ENCODE measurements around the gene MERTK. TPM values are rescaled to one million over a fixed set of nuclear protein-coding genes. Genes with fewer than 3 reads are reported as not detected.

The MERTK gene
- total and polyA plus RNA-seq, 9 donors: 3.2 to 6.3 (median 4.6) TPM

DNA sequence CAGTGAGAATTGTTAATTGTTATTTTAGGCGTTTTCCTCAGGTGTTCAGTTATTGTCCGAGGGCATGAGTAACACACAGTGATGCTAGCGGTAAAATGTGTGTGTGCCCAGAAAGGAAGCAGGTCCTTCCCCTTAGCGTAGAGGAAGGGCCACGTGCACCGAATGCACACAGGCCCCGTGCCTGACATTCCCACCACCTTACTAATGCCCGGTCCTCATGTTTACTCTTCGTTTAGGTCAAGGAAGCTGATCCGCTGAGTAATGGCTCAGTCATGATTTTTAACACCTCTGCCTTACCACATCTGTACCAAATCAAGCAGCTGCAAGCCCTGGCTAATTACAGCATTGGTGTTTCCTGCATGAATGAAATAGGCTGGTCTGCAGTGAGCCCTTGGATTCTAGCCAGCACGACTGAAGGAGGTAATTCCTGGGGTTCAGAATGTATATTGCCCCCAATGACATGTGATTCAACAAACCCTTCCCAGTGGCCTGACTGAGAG, 76.7 kb downstream of the MERTK start:
- DNase-seq: peak; percentile 32
- Histone ChIP-seq H3K27ac (ENCODE audit: low read length) (no peak overlapping the region), H3K4me1 (ENCODE audit: control insufficient read depth, insufficient read depth, low read length) (peaks cover 5% of the 10 kb centered on the region), H3K27me3 (ENCODE audit: control insufficient read depth, insufficient read depth, low read length) (no peaks in the 10 kb centered on the region), H3K4me3 (ENCODE audit: low read length) (no peak overlapping the region), H3K36me3 (ENCODE audit: control insufficient read depth, insufficient read depth, low read length) (no peaks in the 10 kb centered on the region), H3K9me3 (replicated peaks; ENCODE audit: control insufficient read depth, low read depth, low read length) (no peaks in the 10 kb centered on the region)
- no CpG with 5 or more reads among the region's 11 CpGs for WGBS (ENCODE audit: insufficient coverage)

- WGBS (ENCODE audit: insufficient coverage): 83% methylated on average over 3 of the region's 6 CpGs
- no peak for DNase-seq
- H3K4me1 ChIP-seq (ENCODE audit: control insufficient read depth, insufficient read depth, low read length): peaks cover 5% of the 10 kb centered on the region
- H3K27ac ChIP-seq (ENCODE audit: low read length): no peak overlapping the region
- H3K36me3 ChIP-seq (ENCODE audit: control insufficient read depth, insufficient read depth, low read length): no peaks in the 10 kb centered on the region
- H3K9me3 ChIP-seq (replicated peaks; ENCODE audit: control insufficient read depth, low read depth, low read length): no peaks in the 10 kb centered on the region
- no peak overlapping the region for H3K4me3 ChIP-seq (ENCODE audit: low read length)
- no peaks in the 10 kb centered on the region for H3K27me3 ChIP-seq (ENCODE audit: control insufficient read depth, insufficient read depth, low read length)
Measured at GRCh38 chr2:111975819-111976218, 77.4 kb downstream of the MERTK start.

GRCh38 chr2:111977240-111977639, 78.8 kb downstream of the MERTK start:
- Histone ChIP-seq H3K9me3 (replicated peaks; ENCODE audit: control insufficient read depth, low read depth, low read length) (no peaks in the 10 kb centered on the region), H3K4me3 (ENCODE audit: low read length) (no peak overlapping the region), H3K27ac (ENCODE audit: low read length) (no peak overlapping the region), H3K27me3 (ENCODE audit: control insufficient read depth, insufficient read depth, low read length) (no peaks in the 10 kb centered on the region), H3K36me3 (ENCODE audit: control insufficient read depth, insufficient read depth, low read length) (no peaks in the 10 kb centered on the region), H3K4me1 (ENCODE audit: control insufficient read depth, insufficient read depth, low read length) (peaks cover 5% of the 10 kb centered on the region)
- no peak for DNase-seq
- WGBS (ENCODE audit: insufficient coverage): no CpG with 5 or more reads among the region's 1 CpG

DNA sequence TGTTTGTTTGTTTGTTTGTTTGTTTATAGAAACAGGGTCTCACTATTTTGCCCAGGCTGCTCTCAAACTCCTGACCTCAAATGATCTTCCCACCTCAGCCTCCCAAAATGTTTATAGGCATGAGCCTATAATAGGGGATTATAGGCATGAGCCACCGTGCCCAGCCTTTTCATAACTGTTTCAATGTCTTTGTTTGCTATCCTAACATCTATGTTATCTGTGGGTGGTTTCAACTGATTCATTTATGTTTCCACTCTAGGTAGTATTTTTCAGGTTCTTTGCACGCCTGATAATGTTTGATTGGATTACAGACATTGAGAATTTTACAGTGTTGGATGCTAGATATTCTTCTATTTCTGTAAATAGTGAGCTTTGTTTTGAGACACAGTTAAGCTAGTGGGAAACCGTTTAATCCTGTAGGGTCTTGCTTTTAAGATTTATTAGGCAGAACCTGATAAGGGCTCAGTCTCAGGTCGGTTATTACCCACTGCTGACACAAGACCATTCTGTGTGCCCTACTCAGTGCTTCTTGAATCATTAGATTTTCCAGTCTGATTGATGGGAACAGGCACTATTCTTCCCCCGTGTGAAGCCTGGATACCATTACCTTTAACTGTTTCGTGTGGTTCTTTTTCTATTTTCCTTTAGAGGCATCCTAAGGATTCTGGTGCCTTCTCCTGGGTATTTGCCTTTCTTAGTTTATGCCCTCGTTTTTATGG, 80.2 kb downstream of the MERTK start:
- no peak overlapping the region for H3K27ac ChIP-seq (ENCODE audit: low read length)
- H3K36me3 ChIP-seq (ENCODE audit: control insufficient read depth, insufficient read depth, low read length): peaks cover 2% of the 10 kb centered on the region
- 25% methylated on average over 1 of the region's 7 CpGs for WGBS (ENCODE audit: insufficient coverage)
- no peaks in the 10 kb centered on the region for H3K27me3 ChIP-seq (ENCODE audit: control insufficient read depth, insufficient read depth, low read length)
- no peak overlapping the region for H3K4me3 ChIP-seq (ENCODE audit: low read length)
- no peak for DNase-seq
- H3K4me1 ChIP-seq (ENCODE audit: control insufficient read depth, insufficient read depth, low read length): no peaks in the 10 kb centered on the region
- H3K9me3 ChIP-seq (replicated peaks; ENCODE audit: control insufficient read depth, low read depth, low read length): no peaks in the 10 kb centered on the region

GRCh38 chr2:111981666-111982065, 83.3 kb downstream of the MERTK start:
- Histone ChIP-seq H3K9me3 (replicated peaks; ENCODE audit: control insufficient read depth, low read depth, low read length) (no peaks in the 10 kb centered on the region), H3K4me3 (ENCODE audit: low read length) (no peak overlapping the region), H3K36me3 (ENCODE audit: control insufficient read depth, insufficient read depth, low read length) (peaks cover 7% of the 10 kb centered on the region), H3K4me1 (ENCODE audit: control insufficient read depth, insufficient read depth, low read length) (no peaks in the 10 kb centered on the region), H3K27me3 (ENCODE audit: control insufficient read depth, insufficient read depth, low read length) (no peaks in the 10 kb centered on the region), H3K27ac (ENCODE audit: low read length) (no peak overlapping the region)
- 100% methylated on average over 2 of the region's 2 CpGs for WGBS (ENCODE audit: insufficient coverage)
- no peak for DNase-seq

- H3K4me3 ChIP-seq (ENCODE audit: low read length): no peak overlapping the region
- no peak for DNase-seq
- H3K27ac ChIP-seq (ENCODE audit: low read length): no peak overlapping the region
- H3K36me3 ChIP-seq (ENCODE audit: control insufficient read depth, insufficient read depth, low read length): peaks cover 7% of the 10 kb centered on the region
- 95% methylated on average over 5 of the region's 5 CpGs for WGBS (ENCODE audit: insufficient coverage)
- no peaks in the 10 kb centered on the region for H3K9me3 ChIP-seq (replicated peaks; ENCODE audit: control insufficient read depth, low read depth, low read length)
- no peaks in the 10 kb centered on the region for H3K27me3 ChIP-seq (ENCODE audit: control insufficient read depth, insufficient read depth, low read length)
- no peaks in the 10 kb centered on the region for H3K4me1 ChIP-seq (ENCODE audit: control insufficient read depth, insufficient read depth, low read length)
Measured at GRCh38 chr2:111982822-111983221, 84.4 kb downstream of the MERTK start.

DNA sequence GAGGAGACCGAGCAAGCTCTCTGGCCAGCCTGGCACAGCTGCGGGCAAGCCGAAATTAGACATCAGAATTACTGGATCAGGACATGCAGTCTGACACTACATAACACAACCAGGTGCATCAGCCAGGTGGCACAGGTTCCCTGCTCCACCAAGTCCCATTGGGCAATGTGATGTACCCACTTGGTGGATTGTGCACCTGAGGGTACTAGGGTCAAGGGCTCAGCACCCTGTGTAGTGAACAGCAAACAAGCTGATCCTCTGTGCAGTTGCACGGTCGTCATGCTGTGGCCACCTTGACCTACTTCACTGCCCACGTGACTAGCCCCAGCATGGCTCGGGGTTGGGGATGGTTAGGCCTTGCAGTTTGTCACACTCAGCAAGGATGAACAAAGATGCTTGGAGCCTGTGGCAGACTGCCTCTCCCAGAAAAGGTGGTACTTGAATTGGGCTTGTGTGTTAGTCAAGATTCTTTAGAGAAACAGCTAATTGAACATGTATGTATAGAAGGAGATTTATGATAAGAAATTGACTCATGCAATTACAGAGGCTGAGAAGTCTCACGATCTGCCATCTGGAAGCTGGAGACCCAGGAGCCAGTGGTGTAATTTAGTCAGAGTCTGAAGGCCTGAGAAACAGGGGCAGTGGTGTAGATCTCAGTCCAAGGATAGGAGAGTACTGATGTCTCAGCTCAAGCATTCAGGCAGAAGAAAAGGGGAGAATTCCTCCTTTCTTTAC, 85.2 kb downstream of the MERTK start:
- H3K27me3 ChIP-seq (ENCODE audit: control insufficient read depth, insufficient read depth, low read length): no peaks in the 10 kb centered on the region
- H3K4me3 ChIP-seq (ENCODE audit: low read length): no peak overlapping the region
- no peaks in the 10 kb centered on the region for H3K4me1 ChIP-seq (ENCODE audit: control insufficient read depth, insufficient read depth, low read length)
- no peak overlapping the region for H3K27ac ChIP-seq (ENCODE audit: low read length)
- no peak for DNase-seq
- H3K9me3 ChIP-seq (replicated peaks; ENCODE audit: control insufficient read depth, low read depth, low read length): no peaks in the 10 kb centered on the region
- WGBS (ENCODE audit: insufficient coverage): 80% methylated on average over 5 of the region's 8 CpGs
- H3K36me3 ChIP-seq (ENCODE audit: control insufficient read depth, insufficient read depth, low read length): peaks cover 7% of the 10 kb centered on the region

DNA sequence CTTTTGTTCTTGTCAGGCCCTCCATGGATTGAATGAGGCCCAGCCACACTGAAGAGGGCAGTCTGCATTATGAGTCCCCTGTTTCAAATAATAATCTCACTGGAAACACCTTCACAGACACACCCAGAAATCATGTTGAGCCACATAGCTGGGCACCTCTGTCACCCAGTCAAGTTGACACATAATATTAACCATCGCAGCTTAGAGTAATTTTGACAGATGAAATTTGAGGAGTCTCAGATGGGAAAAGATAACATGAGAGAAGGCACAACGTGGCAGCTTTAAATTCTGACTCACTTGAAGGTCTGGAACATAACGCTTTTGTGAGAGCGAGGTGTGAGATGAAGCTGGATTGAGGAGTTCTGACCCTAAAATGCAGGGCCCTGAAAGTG, 85.8 kb downstream of the MERTK start:
- H3K27ac ChIP-seq (ENCODE audit: low read length): no peak overlapping the region
- no peak overlapping the region for H3K4me3 ChIP-seq (ENCODE audit: low read length)
- 79% methylated on average over 3 of the region's 4 CpGs for WGBS (ENCODE audit: insufficient coverage)
- H3K4me1 ChIP-seq (ENCODE audit: control insufficient read depth, insufficient read depth, low read length): no peaks in the 10 kb centered on the region
- no peaks in the 10 kb centered on the region for H3K9me3 ChIP-seq (replicated peaks; ENCODE audit: control insufficient read depth, low read depth, low read length)
- peaks cover 7% of the 10 kb centered on the region for H3K36me3 ChIP-seq (ENCODE audit: control insufficient read depth, insufficient read depth, low read length)
- DNase-seq: no peak
- no peaks in the 10 kb centered on the region for H3K27me3 ChIP-seq (ENCODE audit: control insufficient read depth, insufficient read depth, low read length)

- peaks cover 7% of the 10 kb centered on the region for H3K36me3 ChIP-seq (ENCODE audit: control insufficient read depth, insufficient read depth, low read length)
- H3K27me3 ChIP-seq (ENCODE audit: control insufficient read depth, insufficient read depth, low read length): no peaks in the 10 kb centered on the region
- no peaks in the 10 kb centered on the region for H3K9me3 ChIP-seq (replicated peaks; ENCODE audit: control insufficient read depth, low read depth, low read length)
- H3K27ac ChIP-seq (ENCODE audit: low read length): no peak overlapping the region
- DNase-seq: no peak
- H3K4me1 ChIP-seq (ENCODE audit: control insufficient read depth, insufficient read depth, low read length): no peaks in the 10 kb centered on the region
- WGBS (ENCODE audit: insufficient coverage): no CpG with 5 or more reads among the region's 4 CpGs
- H3K4me3 ChIP-seq (ENCODE audit: low read length): no peak overlapping the region
Measured at GRCh38 chr2:111985514-111985913, 87.1 kb downstream of the MERTK start.

DNA sequence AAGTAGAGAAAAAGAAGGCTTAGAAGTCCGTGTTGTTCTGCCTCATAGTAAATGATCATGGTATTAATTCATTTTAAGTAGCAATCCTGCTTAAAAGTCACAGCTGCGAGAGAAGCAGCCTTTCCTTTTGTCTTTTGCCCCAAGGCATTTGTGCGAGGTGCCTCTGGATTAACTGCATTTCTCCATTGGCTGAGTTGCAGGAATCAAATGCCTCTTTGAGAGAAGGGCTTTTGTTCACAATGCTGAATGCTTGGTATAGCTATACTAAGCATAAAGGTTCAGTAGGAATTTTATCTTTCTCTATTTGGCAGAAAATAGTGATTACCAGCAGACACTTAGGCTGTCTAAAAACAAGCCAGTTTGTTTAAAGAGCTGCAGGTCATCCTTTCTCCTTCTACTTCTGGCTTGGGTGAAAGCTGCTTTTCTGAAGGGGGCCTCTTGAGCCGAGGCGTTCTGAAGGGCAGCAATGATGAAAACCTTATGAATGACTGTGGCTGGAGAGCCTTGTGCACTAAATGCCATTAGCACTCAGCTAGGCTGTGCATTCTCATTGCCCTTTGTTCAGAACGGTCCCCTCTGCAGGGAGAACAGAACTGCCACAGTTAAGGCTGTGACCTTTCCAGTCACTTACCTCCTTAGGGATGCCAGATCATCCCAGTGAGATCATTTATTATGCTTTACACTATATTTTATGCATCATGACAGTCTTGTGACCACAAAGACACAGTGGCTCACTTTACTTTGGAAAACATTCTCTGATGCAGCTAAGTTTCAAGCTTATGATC, 87.9 kb downstream of the MERTK start:
- Histone ChIP-seq H3K9me3 (replicated peaks; ENCODE audit: control insufficient read depth, low read depth, low read length) (no peaks in the 10 kb centered on the region), H3K27ac (ENCODE audit: low read length) (no peak overlapping the region), H3K27me3 (ENCODE audit: control insufficient read depth, insufficient read depth, low read length) (no peaks in the 10 kb centered on the region), H3K36me3 (ENCODE audit: control insufficient read depth, insufficient read depth, low read length) (peaks cover 7% of the 10 kb centered on the region), H3K4me1 (ENCODE audit: control insufficient read depth, insufficient read depth, low read length) (no peaks in the 10 kb centered on the region), H3K4me3 (ENCODE audit: low read length) (no peak overlapping the region)
- no peak for DNase-seq
- 0% methylated on average over 1 of the region's 6 CpGs for WGBS (ENCODE audit: insufficient coverage)
